ENCODE measurements around the gene THG1L.

Gene THG1L

DNA sequence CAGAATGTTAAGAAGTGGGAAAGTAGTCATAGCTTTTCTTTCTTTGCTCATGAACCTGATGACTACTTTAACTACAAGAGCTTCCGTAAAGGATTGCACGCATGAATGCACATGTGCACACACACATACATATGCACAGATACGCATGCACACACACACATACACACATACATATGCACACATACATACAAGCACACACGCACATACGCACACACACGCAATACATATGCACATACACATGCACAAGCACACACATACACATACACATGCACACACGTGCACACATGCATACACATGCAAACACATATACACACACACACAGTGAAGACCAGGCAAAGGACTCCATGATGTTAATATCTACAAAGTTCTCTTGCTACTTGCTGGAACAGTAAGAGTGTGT, 35.2 kb downstream of the THG1L start:
- Histone ChIP-seq H3K9me3 (ENCODE audit: insufficient read depth, low read length) (no peaks in the 10 kb centered on the region), H3K9ac (ENCODE audit: insufficient read length, low read depth) (no peak overlapping the region), H3K27me3 (ENCODE audit: insufficient read depth, insufficient read length) (no peaks in the 10 kb centered on the region), H3K36me3 (ENCODE audit: insufficient read depth, insufficient read length, low read length) (no peaks in the 10 kb centered on the region), H3K4me3 (ENCODE audit: insufficient read length, low read depth) (no peak overlapping the region), H3K4me1 (ENCODE audit: insufficient read depth, insufficient read length) (no peaks in the 10 kb centered on the region)
- no peak for TF ChIP-seq SUZ12 (IDR thresholded peaks at IDR 0.05; ENCODE audit: extremely low read depth, insufficient read depth, insufficient read length)
- TF ChIP-seq ZNF274 (IDR thresholded peaks at IDR 0.05; ENCODE audit: low read depth, low read length) = no peak
- no peak for TF ChIP-seq YY1 (IDR thresholded peaks at IDR 0.05; ENCODE audit: insufficient read depth, insufficient read length)
- DNase-seq (ENCODE audit: low read depth, low spot score) = no peak

DNA sequence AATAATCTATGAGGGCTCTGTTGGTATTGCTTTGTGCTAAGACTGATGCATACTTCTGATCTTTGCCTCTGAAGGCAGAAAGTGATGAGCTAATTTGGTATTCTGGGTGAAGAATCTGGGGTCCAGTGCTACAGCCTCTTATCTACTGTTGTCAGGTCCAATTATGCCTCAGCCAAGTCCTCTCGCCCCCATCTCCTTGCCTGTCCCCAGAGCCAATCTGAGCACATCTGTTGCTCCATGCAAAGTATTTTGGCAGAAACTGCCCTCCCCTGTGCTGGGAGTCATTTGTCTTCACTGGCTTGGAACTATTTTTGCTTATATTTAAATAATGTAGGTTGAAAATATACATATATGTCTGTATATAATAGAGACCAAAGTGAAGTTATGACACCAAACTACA, 35.7 kb downstream of the THG1L start:
- H3K27me3 ChIP-seq (ENCODE audit: insufficient read depth, insufficient read length) = no peaks in the 10 kb centered on the region
- no peaks in the 10 kb centered on the region for H3K9me3 ChIP-seq (ENCODE audit: insufficient read depth, low read length)
- no peaks in the 10 kb centered on the region for H3K36me3 ChIP-seq (ENCODE audit: insufficient read depth, insufficient read length, low read length)
- no peaks in the 10 kb centered on the region for H3K4me1 ChIP-seq (ENCODE audit: insufficient read depth, insufficient read length)
- TF ChIP-seq ZNF274 (IDR thresholded peaks at IDR 0.05; ENCODE audit: low read depth, low read length) (no peak), YY1 (IDR thresholded peaks at IDR 0.05; ENCODE audit: insufficient read depth, insufficient read length) (no peak), SUZ12 (IDR thresholded peaks at IDR 0.05; ENCODE audit: extremely low read depth, insufficient read depth, insufficient read length) (no peak)
- no peak overlapping the region for H3K9ac ChIP-seq (ENCODE audit: insufficient read length, low read depth)
- no peak overlapping the region for H3K4me3 ChIP-seq (ENCODE audit: insufficient read length, low read depth)
- DNase-seq (ENCODE audit: low read depth, low spot score) = no peak

DNA sequence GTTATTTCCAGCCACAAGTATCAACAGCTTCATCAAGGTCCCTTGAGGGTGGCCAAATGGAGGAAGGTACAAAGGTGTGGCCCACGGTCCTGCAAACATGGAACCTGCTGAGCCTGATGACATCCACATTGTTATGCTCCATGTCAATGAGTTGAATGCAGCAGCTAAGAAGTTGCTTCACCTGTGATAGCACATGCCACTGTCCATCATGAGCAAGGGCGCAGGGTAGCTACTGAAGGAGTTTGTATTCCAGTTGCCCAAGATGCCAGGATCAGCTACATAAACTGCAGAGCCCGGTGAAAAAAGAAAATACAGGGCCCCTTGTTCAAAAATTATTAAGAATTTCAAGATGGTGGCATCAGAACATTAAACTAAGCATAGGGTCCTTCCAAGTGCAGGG, 36.5 kb downstream of the THG1L start:
- Histone ChIP-seq H3K4me3 (ENCODE audit: insufficient read length, low read depth) (no peak overlapping the region), H3K36me3 (ENCODE audit: insufficient read depth, insufficient read length, low read length) (no peaks in the 10 kb centered on the region), H3K27me3 (ENCODE audit: insufficient read depth, insufficient read length) (no peaks in the 10 kb centered on the region), H3K9ac (ENCODE audit: insufficient read length, low read depth) (no peak overlapping the region), H3K4me1 (ENCODE audit: insufficient read depth, insufficient read length) (no peaks in the 10 kb centered on the region), H3K9me3 (ENCODE audit: insufficient read depth, low read length) (no peaks in the 10 kb centered on the region)
- TF ChIP-seq YY1 (IDR thresholded peaks at IDR 0.05; ENCODE audit: insufficient read depth, insufficient read length) (no peak), ZNF274 (IDR thresholded peaks at IDR 0.05; ENCODE audit: low read depth, low read length) (no peak), SUZ12 (IDR thresholded peaks at IDR 0.05; ENCODE audit: extremely low read depth, insufficient read depth, insufficient read length) (no peak)
- no peak for DNase-seq (ENCODE audit: low read depth, low spot score)

DNA sequence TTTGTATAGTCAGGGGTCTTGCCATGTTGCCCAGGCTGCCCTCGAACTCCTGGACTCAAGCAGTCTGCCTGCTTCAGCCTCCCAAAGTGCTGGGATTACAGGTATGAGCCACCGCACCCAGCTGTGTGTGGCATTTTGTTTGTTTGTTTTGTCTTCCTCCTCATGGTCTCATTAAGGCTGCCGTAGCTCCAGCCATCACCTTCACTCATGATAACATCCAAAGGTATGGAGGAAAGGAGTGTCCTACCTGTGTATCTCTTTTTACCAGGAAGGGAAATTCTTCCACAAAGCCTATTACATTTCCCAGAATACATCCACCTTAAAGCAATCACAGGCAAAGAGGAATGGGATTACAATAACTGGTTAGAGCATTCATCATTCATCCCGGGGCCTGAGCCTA, 39.4 kb downstream of the THG1L start:
- TF ChIP-seq SUZ12 (IDR thresholded peaks at IDR 0.05; ENCODE audit: extremely low read depth, insufficient read depth, insufficient read length) (no peak), YY1 (IDR thresholded peaks at IDR 0.05; ENCODE audit: insufficient read depth, insufficient read length) (no peak), ZNF274 (IDR thresholded peaks at IDR 0.05; ENCODE audit: low read depth, low read length) (no peak)
- H3K4me3 ChIP-seq (ENCODE audit: insufficient read length, low read depth) = no peak overlapping the region
- no peak overlapping the region for H3K9ac ChIP-seq (ENCODE audit: insufficient read length, low read depth)
- no peak for DNase-seq (ENCODE audit: low read depth, low spot score)
- H3K27me3 ChIP-seq (ENCODE audit: insufficient read depth, insufficient read length) = no peaks in the 10 kb centered on the region
- H3K9me3 ChIP-seq (ENCODE audit: insufficient read depth, low read length) = no peaks in the 10 kb centered on the region
- no peaks in the 10 kb centered on the region for H3K36me3 ChIP-seq (ENCODE audit: insufficient read depth, insufficient read length, low read length)
- H3K4me1 ChIP-seq (ENCODE audit: insufficient read depth, insufficient read length) = no peaks in the 10 kb centered on the region

DNA sequence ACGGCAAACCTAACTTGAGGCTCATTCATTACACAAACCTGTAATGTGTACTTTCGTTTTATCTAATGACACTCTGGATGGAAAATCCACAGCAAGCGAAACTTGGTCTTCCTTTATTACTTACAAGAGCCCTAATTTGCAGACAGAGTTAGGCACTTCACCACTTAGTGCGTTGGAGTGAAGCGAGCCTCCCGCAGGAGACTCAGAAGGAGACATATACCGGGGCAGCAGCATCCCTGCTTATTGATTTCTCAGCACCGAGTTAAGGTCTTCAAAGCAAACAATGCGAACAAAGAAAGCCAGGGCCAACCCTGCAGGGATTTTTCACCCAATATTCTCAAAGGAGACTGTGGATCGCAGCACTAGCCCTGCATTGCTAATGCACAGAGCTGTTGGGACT, 40.9 kb downstream of the THG1L start:
- H3K4me3 ChIP-seq (ENCODE audit: insufficient read length, low read depth) = no peak overlapping the region
- H3K27me3 ChIP-seq (ENCODE audit: insufficient read depth, insufficient read length) = no peaks in the 10 kb centered on the region
- DNase-seq (ENCODE audit: low read depth, low spot score) = no peak
- TF ChIP-seq SUZ12 (IDR thresholded peaks at IDR 0.05; ENCODE audit: extremely low read depth, insufficient read depth, insufficient read length) = no peak
- TF ChIP-seq YY1 (IDR thresholded peaks at IDR 0.05; ENCODE audit: insufficient read depth, insufficient read length) = no peak
- TF ChIP-seq ZNF274 (IDR thresholded peaks at IDR 0.05; ENCODE audit: low read depth, low read length) = no peak
- no peaks in the 10 kb centered on the region for H3K4me1 ChIP-seq (ENCODE audit: insufficient read depth, insufficient read length)
- H3K9me3 ChIP-seq (ENCODE audit: insufficient read depth, low read length) = no peaks in the 10 kb centered on the region
- H3K36me3 ChIP-seq (ENCODE audit: insufficient read depth, insufficient read length, low read length) = no peaks in the 10 kb centered on the region
- H3K9ac ChIP-seq (ENCODE audit: insufficient read length, low read depth) = no peak overlapping the region

DNA sequence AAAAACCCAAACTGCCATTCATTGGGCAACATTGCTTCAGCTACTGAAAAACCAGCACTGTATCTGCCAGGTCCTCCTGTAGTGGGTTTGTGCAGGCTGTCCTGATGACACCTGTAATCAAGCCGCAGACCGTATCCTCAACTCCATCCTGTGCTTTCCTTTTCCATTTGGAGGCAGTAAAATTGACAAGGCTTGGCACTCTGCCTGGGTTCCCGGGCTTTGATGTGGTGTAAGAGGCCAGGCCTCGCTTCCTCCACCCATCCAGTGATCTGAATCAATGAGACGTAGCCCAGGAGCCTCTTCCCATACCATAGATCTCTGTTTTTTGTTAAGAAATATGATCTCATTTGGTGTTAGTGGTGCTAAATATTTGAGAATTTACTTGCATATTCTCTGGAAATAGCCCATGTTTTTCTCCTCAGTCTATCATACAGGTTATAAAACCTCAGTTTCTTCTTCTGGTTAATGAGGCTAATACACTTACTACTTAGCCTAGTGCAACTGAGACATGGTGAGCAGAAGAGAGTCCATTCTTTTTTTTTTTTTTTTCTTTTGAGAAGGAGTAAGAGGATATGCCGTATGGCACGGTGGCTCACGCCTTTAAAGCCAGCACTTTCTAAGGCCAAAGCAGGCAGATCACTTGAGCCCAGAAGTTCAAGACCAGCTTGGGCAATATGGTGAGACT, 47.0 kb downstream of the THG1L start:
- no peaks in the 10 kb centered on the region for H3K4me1 ChIP-seq (ENCODE audit: insufficient read depth, insufficient read length)
- H3K9ac ChIP-seq (ENCODE audit: insufficient read length, low read depth) = no peak overlapping the region
- no peak for DNase-seq (ENCODE audit: low read depth, low spot score)
- no peak overlapping the region for H3K4me3 ChIP-seq (ENCODE audit: insufficient read length, low read depth)
- H3K9me3 ChIP-seq (ENCODE audit: insufficient read depth, low read length) = no peaks in the 10 kb centered on the region
- no peaks in the 10 kb centered on the region for H3K27me3 ChIP-seq (ENCODE audit: insufficient read depth, insufficient read length)
- no peaks in the 10 kb centered on the region for H3K36me3 ChIP-seq (ENCODE audit: insufficient read depth, insufficient read length, low read length)
- no peak for TF ChIP-seq YY1 (IDR thresholded peaks at IDR 0.05; ENCODE audit: insufficient read depth, insufficient read length)
- no peak for TF ChIP-seq ZNF274 (IDR thresholded peaks at IDR 0.05; ENCODE audit: low read depth, low read length)
- TF ChIP-seq SUZ12 (IDR thresholded peaks at IDR 0.05; ENCODE audit: extremely low read depth, insufficient read depth, insufficient read length) = no peak

DNA sequence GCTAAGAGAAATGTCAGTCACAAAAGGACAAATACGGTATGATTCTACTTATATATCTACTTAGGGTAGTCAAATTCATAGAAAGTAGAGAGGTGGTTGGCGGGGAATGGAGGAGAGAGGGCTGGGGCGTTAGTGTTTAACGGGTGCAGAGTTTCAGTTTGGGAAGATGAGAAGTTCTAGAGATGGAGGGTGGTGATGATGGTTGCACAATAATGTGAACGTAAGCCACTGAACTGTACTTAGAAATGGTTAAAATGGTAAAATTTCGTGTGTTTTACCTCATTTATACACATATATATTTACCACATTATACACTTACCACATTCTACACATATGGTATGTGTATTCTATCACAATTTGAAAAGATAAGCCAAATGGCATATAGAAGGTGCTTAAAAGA, 48.0 kb downstream of the THG1L start:
- no peak overlapping the region for H3K9ac ChIP-seq (ENCODE audit: insufficient read length, low read depth)
- no peaks in the 10 kb centered on the region for H3K27me3 ChIP-seq (ENCODE audit: insufficient read depth, insufficient read length)
- no peak overlapping the region for H3K4me3 ChIP-seq (ENCODE audit: insufficient read length, low read depth)
- no peaks in the 10 kb centered on the region for H3K9me3 ChIP-seq (ENCODE audit: insufficient read depth, low read length)
- H3K36me3 ChIP-seq (ENCODE audit: insufficient read depth, insufficient read length, low read length) = peaks cover 5% of the 10 kb centered on the region
- H3K4me1 ChIP-seq (ENCODE audit: insufficient read depth, insufficient read length) = no peaks in the 10 kb centered on the region
- TF ChIP-seq ZNF274 (IDR thresholded peaks at IDR 0.05; ENCODE audit: low read depth, low read length) (no peak), SUZ12 (IDR thresholded peaks at IDR 0.05; ENCODE audit: extremely low read depth, insufficient read depth, insufficient read length) (no peak), YY1 (IDR thresholded peaks at IDR 0.05; ENCODE audit: insufficient read depth, insufficient read length) (no peak)
- DNase-seq (ENCODE audit: low read depth, low spot score) = no peak

Data from NT2/D1 (cell line).